Inflammatory macrophage treated with lipopolysaccharide for 1 hour (primary cell): Measurements from ENCODE around the gene ANKDD1B.
"Not testable (repeated sequence)": the region's sequence is repeated elsewhere in the genome, so short reads cannot be mapped to it uniquely, and the experiment has no call there.

Experiments used
- DNase-seq, 2 donors: peaks; one replicate each; pipeline ENCODE4 v3.0.0-alpha.2; 2020 to 2022

Gene ANKDD1B

DNA sequence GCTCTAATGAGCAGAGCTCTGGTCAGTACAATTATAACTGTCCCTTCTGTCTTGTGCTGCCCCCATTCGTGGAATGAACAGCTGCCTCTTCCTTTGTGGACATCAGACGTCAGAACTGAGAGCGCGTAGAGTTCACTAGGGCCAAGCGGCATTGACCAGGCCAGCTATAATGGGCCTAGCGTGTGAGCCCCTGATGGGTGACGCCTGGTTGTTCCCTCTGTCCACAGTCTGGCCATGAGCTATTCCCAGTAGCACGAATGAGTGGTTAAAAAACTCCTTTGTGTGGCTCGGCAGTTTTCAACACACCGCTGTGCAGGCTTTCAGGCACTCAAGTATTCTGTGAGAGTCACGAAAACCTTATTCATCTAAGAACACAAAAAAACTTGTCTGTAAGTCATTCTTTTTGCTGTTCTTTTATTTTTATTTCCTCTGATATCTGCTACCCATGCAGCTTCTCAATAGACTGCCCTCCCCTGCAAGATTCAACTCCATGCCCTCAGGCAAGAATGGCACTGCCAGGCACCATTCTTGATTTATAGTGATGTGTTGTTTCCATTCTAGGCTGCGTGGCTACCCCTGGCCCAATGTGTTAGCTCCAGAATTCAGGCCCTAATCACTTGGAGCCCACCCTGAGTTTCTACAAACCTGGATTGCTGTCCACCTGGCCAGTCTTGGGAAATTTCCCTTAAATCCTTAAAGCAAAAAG, 52.5 kb downstream of the ANKDD1B start:
- no peak for DNase-seq

DNA sequence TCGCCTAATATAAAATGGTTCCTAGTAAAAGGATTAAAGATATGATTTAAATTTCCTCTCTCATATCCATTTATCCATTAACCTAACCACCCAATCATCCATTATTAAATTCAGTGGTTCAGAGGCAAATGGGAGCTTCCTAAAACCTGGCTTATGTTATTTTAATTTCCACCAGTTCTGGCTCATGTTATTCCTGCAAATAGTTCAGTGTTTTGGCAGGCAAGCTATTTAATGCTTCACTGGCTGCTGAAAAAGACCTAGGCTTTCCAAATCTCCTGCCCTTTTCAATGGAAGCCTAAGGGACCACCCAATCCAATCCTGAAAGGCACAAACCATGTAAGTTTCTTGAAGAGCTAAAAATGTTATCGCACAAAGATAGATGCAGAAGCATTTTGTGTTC, 53.7 kb downstream of the ANKDD1B start:
- no peak for DNase-seq

DNA sequence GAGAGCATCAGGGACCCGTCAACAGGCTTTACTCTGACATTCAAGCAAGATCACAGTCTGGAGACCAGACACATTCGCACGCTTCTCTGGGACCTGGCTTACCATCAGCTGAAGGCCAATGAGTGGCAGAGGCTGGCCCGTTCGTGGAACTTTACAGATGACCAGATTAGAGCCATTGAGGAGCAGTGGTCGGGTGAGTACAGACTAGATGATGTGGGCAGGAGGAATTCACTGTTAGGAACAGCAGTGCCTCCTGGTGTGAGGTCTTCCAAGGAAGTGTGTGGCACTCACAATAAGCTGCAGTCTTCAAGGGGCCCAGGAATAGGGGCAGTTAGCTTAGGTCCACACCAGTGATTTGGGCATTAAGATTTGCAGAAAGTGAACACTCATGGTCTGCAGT, 55.5 kb downstream of the ANKDD1B start:
- DNase-seq: no peak

DNA sequence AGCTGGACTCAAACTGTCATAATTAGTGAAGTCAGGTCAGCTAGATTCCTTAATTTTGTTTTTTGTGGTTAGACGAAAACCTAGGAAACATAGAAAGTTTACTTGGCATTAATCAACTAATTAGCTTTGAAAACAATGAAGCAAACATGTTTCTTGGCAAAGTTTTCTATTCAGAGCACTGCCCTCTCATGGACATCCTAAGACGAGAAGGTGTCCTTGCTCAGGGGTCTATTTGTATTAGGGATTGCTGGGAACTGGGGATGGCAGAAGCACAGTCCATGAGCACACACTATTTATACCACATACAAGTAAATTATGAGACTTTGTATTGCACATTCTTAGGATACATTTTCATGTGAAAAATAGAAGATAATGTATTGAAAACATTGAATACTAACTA, 56.3 kb downstream of the ANKDD1B start:
- no peak for DNase-seq

DNA sequence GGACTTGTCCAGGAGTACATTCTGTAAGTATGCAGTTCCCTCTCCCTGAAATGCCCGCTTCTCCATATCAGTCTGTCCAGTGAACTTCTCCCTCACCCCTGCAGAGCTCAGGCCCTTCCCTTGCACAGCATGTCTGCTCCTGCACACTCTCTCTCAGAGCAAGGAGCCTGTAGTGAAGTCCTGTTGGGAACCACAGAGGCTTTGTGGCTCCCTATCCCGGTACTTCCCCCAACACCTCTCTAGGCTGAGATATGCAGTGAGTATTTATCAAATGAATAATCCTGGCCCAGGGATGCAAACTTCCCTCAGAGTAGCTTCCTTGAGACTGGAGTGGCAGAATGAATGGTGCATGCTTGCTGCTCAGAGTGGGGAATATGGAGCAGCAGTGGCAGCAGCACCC, 57.2 kb downstream of the ANKDD1B start:
- DNase-seq: no peak

DNA sequence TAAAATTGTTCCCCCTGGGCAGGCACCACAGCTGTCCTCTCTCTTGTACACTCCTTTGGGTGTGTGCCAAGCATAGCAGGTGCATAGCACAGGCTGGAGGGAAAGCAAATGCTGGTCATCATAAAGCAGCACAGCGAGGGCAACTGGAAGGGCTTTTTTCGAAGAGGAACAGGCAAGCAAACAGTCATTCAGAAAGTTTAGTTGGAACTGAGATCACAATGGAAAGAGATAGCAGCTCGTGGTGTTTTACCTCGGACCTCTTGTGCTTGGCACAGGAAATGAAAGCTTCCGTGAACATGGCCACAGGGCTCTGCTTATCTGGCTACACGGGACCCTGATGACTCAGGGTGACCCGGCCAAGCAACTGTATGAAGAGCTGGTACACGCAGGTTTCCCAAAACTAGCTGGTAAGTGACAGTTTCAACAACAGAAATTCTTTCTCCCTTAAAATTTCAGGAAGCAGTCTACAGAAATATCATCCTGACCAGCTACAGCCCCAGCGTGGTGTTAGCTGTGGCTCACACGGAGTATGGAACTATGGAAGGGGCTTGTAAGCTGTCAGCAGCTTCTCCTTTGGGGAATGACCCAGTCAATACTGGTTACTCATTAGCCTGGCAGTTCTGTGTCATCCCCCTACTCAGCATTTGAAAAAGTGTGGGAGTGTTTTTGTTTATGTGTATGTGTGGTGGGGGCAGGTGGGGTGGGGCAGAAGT, 57.9 kb downstream of the ANKDD1B start:
- peak; percentile 34 to 53 for DNase-seq

DNA sequence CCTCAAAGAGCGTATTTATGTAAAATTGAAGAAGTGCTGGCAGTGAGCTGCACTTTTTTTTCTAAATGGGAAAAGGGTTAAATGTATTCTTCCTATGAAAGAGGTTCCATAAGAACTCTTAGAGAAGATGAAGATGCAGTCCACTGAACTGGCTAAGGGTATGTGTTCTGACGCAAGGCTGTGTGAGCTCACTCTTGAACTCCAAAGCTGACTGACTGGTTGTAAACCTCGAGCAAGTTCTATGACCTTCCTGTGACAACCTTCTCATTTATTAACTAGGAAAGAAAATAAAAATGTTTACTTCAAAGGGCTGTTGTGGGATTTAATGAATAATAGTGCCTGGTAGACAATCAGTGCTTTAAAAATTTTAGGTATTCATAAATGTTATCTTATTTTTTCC, 59.3 kb downstream of the ANKDD1B start:
- no peak for DNase-seq

DNA sequence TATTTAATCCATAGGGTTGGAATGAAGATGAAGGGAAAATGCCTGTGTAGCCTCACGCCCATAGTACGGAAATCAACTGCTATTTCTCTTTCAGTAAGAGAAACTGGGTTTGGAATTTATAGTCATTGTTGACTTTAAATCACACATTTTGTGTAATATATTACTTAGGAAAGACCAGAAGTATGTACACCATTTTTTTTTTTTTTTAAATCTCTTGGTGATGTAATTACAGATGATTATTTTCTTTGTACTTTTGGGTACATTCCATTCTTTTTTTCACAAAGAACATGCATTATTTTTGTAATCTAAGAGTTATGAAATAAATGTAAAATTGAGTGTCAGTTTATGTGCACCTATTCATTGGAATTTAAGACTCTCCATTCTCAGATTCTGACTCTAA, 60.3 kb downstream of the ANKDD1B start:
- DNase-seq: no peak

DNA sequence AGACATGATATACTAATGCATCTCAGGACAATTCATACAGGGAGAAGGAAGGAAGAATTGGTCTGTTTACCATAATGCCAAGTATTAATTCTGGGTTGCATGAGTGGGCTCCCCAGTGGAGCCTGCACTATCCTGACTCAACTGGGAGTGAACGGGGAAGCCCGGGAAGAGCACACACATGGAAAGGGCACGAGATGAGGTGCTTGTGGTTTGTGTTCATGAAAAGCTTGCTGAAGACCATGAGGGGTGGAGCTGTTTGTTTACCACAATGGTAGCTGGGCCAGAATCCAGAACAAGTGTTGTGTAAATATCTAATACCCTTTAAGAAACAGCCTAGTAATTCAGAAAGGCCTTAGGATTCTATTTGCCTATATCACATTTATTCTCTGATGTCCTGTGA, 61.4 kb downstream of the ANKDD1B start:
- no peak for DNase-seq

DNA sequence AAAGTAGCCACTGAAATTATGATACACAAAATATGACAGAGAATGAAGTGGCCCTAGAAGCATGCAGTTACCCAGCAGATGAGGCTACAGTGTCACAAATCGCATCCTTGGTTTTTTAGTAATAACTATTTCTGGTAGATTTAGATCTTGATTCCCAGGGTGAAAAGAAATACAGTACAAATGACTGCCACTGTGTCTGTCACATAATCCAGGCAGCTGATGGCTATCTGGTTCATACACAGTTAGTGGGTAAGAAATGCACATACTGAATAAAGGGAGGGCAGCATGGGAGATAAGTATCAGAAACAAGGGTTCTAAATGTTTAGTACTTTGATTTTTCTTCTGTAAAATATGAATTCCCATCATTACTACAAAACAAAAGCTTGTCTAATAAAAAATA, 64.5 kb downstream of the ANKDD1B start:
- no peak for DNase-seq

DNA sequence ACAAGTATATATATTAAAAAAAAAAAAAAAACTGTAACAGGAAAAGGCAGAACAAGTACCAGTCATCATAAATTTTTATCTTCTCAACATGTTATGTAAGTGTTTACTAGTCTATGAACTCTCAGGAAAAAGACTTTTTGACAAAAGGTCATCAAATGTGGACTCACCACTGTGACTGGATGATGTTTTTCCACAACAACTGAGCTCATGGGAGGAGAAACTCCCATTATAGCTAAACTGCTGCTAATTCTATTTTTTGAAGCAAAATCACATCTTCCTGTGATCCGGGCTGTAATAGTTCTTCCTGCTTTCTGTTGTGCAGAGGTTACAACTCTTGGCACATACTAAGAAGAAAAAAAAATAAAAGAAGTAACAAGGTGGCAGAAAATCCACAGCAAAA, 66.4 kb downstream of the ANKDD1B start:
- DNase-seq: no peak

DNA sequence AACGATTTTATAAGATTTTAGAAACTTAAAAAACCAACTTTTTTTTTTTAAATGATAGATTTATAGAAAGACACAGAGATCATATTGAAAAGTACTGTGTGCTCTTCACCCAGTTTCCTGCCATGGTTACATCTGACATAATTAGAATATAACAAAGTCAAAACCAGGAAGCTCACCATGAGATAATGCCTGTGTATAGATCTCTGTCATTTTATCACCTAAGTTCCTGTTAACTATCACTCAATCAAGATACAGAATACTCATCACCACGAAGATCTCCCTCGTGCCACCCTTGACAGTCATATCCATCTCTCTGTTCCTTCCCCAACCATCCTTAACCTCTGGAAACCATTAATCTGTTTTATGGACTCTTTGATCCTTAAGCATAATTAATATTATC, 66.9 kb downstream of the ANKDD1B start:
- no peak for DNase-seq

DNA sequence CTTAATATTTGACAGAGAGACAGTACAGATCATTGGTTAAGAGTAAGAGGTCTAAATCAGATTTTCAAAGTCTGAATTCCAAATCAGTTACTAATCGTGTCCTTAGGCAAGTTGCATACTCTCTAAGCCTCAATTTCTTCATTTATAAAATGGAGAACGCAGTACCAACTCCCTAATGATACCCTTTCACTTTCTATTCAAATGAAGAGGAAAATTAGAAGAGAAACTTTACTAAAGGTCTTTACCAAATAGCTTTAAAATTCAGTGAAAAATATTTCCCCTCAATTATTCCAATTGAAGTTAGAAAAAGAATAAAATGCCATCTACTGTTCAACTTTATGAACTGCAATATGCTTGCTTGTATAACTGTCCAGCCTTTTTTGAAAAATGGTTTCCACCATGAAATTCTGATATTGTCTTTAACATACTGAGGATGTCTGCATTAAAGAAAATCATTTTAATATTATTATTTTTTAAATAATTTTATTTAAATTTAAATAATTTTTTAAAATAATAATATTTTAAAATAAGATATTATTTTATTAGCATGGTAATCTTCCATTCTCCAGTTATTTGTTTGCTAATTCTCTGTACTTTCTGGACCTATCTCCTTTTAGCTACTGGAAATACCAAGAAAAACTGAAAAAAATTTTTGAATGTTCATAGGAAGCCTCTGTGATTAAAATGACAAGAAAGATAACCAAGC, 70.0 kb downstream of the ANKDD1B start:
- DNase-seq: peak; percentile 36 to 82

DNA sequence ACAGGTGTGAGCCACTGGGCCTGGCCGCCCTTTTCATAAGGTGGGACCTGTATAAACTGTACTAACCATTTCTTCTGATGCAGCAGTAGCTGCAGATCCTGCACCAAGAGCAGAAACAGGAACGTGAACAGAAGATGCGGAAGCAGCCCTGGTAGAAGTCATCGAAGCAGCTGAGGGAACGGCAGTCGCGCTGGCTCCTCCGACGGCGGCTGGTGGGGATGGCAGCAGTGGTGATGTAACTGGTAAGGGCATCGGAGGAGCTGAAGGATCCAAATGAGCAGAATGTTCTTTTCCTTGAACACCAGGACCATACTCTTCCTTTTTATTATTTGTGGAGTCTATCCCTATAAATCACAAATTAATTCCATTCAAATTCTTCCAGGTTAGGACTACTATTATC, 73.9 kb downstream of the ANKDD1B start:
- DNase-seq: no peak

DNA sequence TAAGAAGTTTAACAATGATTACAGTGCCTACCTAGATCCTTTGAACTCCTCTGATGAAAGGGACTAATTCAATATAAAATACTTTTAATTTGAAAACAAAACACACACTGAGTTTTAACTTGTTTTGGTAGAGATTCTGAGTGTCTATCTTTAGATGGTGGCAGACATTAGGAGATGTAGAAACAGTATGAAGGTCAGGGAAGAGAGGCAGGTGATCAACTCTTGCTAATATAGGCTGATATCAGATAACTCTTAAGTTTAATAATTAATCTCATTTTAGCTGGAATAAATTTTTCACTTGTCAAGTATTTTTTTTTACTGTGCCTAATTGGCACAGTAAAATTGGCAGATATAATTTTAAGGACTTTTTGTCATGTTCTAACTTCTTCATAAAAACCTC, 75.2 kb downstream of the ANKDD1B start:
- no peak for DNase-seq

DNA sequence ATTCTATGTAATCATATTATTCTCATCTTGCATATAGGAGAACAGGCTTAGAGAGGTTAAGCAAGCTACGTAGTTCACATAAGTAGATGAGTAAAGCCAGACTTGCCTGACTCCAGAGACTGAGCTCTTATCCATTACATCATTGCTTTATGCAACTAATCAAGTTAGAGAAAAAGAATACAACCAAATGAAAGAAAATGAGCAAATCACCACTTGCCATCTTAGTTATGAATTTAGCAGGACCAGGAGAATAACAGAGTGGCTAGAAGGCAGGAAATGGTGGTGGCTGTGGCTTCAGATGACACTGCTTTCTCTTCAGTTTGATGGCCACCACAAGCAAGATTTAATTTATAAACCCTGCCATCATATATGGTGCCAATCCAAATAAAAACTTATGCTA, 79.4 kb downstream of the ANKDD1B start:
- no peak for DNase-seq

DNA sequence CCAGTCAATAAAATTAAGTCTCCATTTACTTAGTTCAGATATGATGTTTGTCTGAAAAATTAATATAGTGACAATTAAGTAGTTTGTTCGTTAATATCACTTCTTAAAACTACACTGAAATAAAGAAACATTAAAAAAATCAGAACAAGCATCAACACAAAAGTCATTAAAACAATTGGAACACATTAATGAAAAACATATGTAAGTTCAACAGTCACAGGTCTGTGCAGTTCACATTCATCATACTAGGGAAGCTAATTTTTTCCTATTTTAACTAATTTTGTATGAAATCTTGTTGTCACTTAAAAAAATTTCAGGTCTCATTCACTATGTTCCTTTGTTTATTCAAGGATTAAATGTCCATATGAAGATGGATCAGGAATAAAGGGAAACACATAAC, 83.5 kb downstream of the ANKDD1B start:
- no peak for DNase-seq

DNA sequence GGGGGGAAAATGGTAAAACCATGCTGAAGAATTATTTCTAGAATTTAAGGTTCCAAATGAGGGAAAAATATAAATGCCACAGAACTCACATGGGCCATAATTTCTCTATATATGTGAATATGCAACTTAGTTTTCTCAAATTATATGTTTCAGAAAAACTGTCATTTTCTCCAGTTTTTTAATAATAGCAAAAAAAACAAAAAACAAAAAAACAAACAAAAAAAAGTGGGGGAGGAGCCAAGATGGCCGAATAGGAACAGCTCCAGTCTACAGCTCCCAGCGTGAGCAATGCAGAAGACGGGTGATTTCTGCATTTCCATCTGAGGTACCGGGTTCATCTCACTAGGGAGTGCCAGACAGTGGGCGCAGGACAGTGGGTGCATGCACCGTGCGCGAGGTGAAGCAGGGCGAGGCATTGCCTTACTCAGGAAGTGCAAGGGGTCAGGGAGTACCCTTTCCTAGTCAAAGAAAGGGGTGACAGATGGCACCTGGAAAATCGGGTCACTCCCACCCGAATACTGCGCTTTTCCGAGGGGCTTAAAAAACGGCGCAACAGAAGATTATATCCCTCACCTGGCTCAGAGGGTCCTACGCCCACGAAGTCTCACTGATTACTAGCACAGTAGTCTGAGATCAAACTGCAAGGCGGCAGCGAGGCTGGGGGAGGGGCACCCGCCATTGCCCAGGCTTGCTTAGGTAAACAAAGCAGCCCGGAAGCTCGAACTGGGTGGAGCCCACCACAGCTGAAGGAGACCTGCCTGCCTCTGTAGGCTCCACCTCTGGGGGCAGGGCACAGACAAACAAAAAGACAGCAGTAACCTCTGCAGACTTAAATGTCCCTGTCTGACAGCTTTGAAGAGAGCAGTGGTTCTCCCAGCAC, 84.5 kb downstream of the ANKDD1B start:
- DNase-seq: not testable (repeated sequence)

DNA sequence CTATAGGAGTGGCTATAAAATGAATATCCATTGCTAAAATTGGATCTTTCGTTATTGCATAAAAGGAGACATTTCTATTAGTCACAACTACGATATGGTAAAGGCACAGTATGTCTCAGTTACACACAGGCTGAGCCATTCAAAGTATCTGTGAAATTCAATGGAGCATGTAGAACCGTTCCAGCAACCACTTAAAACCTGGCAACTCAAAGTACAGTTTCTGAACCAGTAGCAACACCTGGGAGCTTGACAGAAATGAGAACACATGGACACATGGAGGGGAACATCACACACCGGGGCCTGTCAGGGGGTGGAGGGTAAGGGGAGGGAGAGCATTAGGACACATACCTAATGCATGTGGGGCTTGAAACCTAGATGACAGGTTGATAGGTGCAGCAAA, 90.6 kb downstream of the ANKDD1B start:
- peak in 1 of 2 donors; percentile 49 for DNase-seq

DNA sequence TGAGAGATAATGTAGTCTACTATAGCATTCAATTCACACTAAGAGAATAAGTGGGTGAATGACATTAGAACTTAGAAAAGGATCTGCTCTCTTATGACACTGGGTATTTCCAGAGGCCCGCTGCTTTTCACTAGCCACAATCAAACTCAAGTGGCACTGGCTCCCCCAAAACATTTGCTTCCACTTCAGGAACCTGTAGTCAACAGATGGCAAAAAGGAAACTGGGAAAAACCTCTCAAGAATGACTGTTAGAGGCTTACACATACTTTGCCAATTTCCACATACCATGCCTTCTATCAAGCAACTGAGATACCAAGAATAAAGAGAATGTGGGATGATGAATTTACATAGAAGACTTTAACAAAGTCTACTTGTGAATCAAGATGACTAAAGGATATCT, 94.8 kb downstream of the ANKDD1B start:
- DNase-seq: peak; percentile 16 to 19

DNA sequence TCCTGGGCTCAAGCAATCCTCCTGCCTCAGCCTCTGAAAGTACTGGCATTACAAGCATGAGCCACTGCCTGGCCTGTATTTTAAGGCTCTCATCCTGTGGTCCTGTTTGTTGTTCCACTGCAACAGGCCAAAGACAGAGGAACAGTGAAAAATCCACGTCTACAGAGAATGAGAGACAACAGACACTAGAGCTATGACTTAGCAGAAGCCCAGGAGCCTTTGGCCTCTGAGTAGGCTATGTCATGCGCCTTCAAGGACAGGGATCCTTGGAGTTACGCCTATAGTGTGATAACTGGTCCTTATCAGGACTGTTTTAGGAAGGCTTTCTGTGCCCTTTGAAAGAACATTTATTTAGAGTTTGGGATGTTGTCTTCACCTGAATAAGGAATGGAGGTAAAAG, 95.5 kb downstream of the ANKDD1B start:
- DNase-seq: no peak

DNA sequence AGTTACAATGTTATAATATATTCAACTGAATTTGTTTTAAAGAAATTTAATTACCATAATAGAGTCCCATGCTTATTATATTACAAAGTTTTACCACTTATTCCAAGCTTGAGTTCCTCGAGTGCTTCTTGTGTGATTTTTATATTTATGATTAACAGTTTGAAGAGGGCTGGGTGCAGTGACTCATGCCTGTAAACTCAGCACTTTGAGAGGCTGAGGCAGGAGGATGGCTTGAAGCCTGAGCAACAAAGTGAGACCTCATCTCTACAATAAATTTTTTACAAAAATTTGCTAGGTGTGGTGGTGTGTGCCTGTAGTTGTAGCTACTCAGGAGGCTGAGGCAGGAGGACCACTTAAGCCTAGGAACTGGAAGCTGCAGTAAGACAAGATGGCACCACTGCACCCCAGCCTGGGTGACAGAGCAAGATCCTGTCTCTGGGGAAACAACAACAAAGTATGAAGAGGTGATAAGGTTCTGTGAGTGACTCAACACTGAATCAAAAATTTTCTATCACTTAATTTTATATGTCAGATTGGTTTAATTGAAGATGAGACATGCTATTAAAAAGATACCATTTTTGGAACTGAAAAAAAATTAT, 96.8 kb downstream of the ANKDD1B start:
- no peak for DNase-seq

DNA sequence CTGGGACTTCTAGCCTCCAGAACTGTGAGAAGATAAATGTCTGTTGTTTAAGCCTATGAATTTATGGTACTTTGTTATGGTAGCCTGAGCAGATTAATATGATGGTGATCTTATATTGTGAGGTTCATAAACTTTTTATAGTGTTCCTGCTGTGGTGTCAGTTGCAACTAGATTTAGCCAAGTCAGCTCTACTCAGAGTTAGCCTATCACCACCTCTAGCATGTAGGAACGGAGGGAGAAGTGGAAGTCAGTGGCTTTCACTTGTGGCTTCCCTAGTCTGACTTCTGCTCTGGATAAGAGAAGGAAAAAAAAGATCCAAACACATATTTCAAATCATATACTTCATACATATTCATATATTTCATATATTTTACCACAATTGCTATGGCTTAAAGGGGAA, 99.4 kb downstream of the ANKDD1B start:
- peak; percentile 45 to 55 for DNase-seq
